ENCODE data around the gene HHEX. TPM values are rescaled to one million over a fixed set of nuclear protein-coding genes. Genes with fewer than 3 reads are reported as not detected.
"Not testable (repeated sequence)": the region's sequence is repeated elsewhere in the genome, so short reads cannot be mapped to it uniquely, and the experiment has no call there.

The HHEX gene
- total RNA-seq, 1 donor from 2014 or later, result 3.9 TPM

DNA sequence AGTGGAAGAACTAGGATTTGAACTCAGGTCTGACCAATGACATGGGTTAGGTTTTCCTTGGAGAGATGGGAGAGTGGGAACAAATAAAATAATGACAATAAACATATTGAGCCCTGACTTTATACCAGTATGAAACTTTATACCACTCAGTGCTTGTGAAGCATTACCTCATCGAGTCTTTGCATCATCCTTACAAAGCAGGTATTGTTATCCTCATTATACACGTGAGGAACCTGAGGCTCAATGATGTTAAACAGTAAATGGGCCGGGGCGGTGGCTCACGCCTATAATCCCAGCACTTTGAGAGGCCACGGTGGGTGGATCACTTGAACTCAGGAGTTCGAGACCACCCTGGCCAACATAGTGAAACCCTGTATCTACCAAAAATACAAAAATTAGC is 47.7 kb downstream of the HHEX start:
- no peak for DNase-seq

DNA sequence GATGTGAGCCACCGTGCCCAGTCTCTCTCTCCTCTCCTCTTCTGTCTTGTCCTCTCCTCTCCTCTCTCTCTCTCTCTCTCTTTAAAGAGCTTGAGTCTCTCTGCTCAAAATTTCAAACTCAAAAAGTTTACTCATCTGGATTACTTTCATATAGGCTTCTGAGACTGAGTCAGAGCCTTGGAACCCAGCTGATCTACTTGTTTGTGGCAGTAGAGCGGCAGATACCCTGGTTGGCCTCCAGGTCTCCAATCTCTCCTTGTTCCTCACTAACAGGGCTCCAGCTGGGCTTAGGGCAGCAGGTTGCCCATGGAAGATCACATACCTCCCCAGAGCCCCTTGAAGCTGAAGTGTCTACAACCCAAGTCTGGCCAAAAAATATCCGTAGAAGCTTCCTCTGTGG is 51.0 kb downstream of the HHEX start:
- DNase-seq, result no peak

DNA sequence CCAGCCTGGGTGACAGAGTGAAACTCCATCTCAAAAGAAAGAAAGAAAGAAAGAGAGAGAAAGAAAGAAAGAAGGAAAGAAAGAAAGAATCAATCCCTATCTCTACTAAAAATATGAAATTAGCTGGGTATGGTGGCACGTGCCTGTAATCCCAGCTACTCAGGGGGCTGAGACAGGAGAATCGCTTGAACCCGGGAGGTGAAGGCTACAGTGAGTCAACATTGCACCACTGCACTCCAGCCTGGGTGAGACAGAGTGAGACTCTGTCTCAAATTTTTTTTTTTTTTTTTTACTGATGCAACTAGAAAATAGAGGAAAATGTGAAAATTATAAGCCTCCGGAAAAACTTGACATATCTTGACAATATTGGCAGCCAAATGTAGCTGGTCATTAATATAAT is 52.0 kb downstream of the HHEX start:
- not testable (repeated sequence) for DNase-seq

DNA sequence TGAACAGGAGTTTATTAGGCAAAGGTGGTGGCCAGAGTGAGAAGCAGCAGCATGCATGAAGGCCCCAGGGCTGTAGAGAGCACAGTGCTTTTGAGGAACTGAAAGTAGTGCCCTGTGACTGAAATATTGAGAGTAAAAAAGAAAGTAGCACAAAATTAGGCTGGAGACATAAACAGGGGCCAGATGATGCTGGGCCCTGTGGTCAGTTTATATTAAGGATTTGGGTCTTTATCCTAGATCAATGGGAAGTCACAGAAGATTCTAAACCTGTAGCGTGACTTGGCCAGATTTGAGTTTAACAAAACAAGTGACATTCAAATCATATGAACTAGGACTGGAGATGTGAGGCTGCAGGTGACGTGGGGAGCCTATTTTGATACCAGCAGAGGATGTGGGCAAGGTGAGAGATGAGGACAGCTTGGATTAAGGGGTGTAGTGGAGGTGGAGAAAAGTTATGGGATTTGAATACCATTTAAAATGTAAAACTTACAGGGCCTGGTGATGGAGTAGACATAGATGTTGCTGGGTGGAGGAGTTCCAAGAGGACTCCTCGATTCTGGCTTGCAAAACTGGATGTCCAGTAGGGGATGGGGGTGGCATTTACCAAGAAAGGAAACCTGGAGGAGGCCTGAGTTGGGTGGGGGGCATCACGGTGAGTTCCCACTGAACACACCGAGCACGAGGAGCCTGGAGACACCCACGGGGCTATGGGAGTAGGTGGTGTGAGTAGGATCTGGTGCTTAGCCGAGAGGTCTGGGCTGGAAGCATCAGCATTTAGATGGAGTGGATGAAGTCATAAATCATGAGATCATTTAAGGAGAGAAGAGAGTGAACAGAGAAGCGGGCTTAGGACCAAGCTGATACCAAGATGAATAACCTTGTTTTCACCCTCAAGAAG is 52.8 kb downstream of the HHEX start:
- DNase-seq, result no peak

Small RNA genes lying within 50 kb of the gene (small RNA-seq; reads per million reads assigned to genes)
- not detected for gene RF00019 (ENCODE audit: low replicate concordance)
- not detected for gene RN7SL644P (ENCODE audit: low replicate concordance)

Other genes with a start within 250 kb of the HHEX start
- gene IDE, start 115.9 kb upstream of the HHEX start, total RNA-seq, result 50.8 TPM
- 15.1 TPM for gene KIF11, start 96.8 kb upstream of the HHEX start, total RNA-seq
- gene EXOC6, start 158.6 kb downstream of the HHEX start, total RNA-seq, result 21.9 TPM